ENCODE data around the gene IL17RE. TPM values are rescaled to one million over a fixed set of nuclear protein-coding genes. Genes with fewer than 3 reads are reported as not detected.

Gene IL17RE
- total and polyA plus RNA-seq, 9 of the 15 experiments (the other 6 are each of a cell fraction or from before 2014, with no cell fraction given), result 0.32 to 1.9 (median 0.51) TPM; not detected in 4

DNA sequence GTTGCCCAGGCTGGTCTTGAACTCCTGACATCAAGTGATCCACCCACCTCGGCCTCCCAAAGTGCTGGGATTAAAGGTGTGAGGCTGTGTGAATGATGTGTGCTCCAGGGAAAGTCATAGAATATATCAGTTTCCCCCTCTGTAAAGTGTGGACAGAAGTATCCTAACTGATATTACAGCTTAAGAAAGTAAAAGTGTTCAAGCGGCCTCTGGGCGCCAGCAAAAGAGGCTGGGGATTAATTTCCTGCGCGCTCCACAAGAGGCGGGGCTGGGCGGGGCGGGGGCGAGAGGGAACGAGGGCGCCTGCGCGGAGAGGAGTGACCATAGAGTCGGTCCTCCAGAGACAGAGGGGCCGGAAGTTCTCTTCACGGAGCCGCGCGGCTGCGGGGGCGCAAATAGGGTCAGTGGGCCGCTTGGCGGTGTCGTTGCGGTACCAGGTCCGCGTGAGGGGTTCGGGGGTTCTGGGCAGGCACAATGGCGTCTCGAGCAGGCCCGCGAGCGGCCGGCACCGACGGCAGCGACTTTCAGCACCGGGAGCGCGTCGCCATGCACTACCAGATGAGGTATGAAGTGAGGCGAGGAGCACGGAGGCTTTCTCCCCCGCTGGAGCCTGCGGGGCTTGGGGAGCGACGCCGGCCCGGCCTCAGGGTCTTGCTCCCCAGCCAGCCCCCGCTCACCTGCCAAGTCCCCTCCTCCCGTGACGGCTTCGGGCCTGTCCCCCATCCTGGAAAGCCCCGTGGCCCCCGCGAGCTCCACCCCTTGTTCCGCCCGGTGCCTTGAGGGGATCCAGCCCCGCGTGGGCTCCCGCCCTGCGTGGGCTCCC is 12.2 kb upstream of the IL17RE start, which contains the start of gene JAGN1 (continued):
- TF ChIP-seq RCOR1 (IDR thresholded peaks at IDR 0.05; ENCODE audit: borderline replicate concordance in 1 of 2, low read depth in 2 of 2, low read length in 2 of 2), result 0 out of 4 replicates have a peak, but pooled peaks of 1 of the 2 experiments have one; percentile 12
- no peak for TF ChIP-seq ELK1 (CRISPR knock-in tag; IDR thresholded peaks at IDR 0.05)
- peak; percentile 87; the same call in 1 of the 2 replicates for TF ChIP-seq HMGXB4 (CRISPR knock-in tag; IDR thresholded peaks at IDR 0.05)
- TF ChIP-seq MYC (IDR thresholded peaks at IDR 0.05; ENCODE audit: low read depth, low read length), result peak; percentile 92
- peak; percentile 93; the same call in 1 of the 2 replicates for TF ChIP-seq MYC (CRISPR knock-in tag; IDR thresholded peaks at IDR 0.05; ENCODE audit: borderline replicate concordance, low read depth)
- 0 out of 2 replicates have a peak, but pooled peaks have one; percentile 86 for TF ChIP-seq ZNF609 (CRISPR knock-in tag; IDR thresholded peaks at IDR 0.05; ENCODE audit: borderline replicate concordance)
- TF ChIP-seq PRMT5 (CRISPR knock-in tag; IDR thresholded peaks at IDR 0.05), result 0 out of 2 replicates have a peak, but pooled peaks have one; percentile 37
- TF ChIP-seq DPF2 (IDR thresholded peaks at IDR 0.05), result 0 out of 2 replicates have a peak, but pooled peaks have one; percentile 66
- TF ChIP-seq TOE1 (IDR thresholded peaks at IDR 0.05; ENCODE audit: borderline replicate concordance), result 0 out of 2 replicates have a peak, but pooled peaks have one; percentile 14
- no peak for TF ChIP-seq TOE1 (CRISPR knock-in tag; IDR thresholded peaks at IDR 0.05; ENCODE audit: borderline replicate concordance, low read depth)
- TF ChIP-seq ZNF76 (CRISPR knock-in tag; IDR thresholded peaks at IDR 0.05; ENCODE audit: borderline replicate concordance), result peak; percentile 80; the same call in 1 of the 2 replicates
- no peak for TF ChIP-seq STAT5A (IDR thresholded peaks at IDR 0.05; ENCODE audit: borderline replicate concordance, low read length)
- TF ChIP-seq PHB2 (IDR thresholded peaks at IDR 0.05; ENCODE audit: low read depth), result no peak
- peak; percentile 48; the same call in 1 of the 2 replicates for TF ChIP-seq SMAD4 (CRISPR knock-in tag; conservative IDR thresholded peaks at IDR 0.05)
- no peak for TF ChIP-seq ZNF133 (CRISPR knock-in tag; IDR thresholded peaks at IDR 0.05)

Measured in K562 (cell line).